ENCODE data around the gene PCDH12. TPM values are rescaled to one million over a fixed set of nuclear protein-coding genes. Genes with fewer than 3 reads are reported as not detected.

Gene PCDH12
- total and polyA plus RNA-seq, 10 donors, result 2.1 to 72.0 (median 33.4) TPM

DNA sequence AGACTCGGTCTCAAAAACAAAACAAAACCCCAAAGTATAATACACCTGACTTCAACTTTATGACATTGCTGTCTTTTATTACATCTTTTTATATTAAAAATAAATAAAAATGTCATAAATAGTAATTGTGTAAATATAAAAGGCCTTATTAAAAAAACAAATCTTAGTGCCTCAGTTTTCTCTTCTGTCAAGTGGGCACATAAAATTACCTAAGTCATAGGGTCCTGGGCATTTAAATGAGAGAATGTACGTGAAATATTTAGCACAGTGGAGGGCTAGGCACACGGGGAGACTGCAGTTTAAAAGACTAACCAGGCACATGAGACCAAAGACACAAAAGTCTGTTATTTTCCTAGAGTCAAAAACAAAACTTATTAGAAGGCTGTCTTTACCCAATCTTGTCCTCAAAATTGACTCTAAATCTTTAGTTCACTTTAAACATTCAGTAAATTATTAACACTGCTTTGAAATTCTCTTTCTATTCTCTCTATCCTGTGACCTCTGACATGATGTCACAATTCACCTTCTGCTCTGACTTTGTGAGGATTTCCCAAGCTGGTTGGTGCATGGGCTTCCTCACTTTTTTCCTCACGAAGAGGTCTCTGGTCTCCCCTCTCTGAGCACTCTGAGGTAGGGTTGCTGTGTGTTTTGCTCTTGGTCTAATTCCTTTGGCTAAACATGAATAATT, 8.4 kb upstream of the PCDH12 start:
- intact Hi-C loops (cut with DNase I; ENCODE audit: low total_unique reads), result no loop called here
- TF ChIP-seq CTCF (IDR thresholded peaks at IDR 0.05 in 8 of 11, conservative IDR thresholded peaks at IDR 0.05 in 3 of 11), result no peak
- no peak for TF ChIP-seq POLR2AphosphoS5 (IDR thresholded peaks at IDR 0.05)
- no peak for TF ChIP-seq POLR2A (IDR thresholded peaks at IDR 0.05)
- WGBS, 5 donors, result 74 to 88% (median 77%) methylated on average over 4 of the region's 4 CpGs

DNA sequence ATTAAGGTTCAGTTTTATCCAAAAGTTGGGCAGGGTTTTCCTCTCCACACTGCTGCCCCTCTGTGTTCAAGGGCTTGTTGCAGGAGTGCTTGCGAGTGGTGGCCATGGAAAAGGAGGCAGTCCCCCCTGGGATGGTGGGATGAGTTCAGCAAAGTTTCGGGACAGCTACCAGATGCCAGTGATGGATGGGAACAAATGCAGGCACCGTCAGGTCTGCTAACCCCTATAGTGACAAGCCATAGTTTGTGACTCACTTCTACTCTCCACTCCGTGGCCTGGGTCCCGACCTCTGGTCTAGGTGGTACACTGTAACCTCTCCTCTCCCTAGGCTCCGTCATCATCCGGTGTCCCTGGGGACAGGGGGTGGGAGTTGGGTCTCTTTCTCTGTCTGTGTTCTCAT, 7.1 kb upstream of the PCDH12 start:
- TF ChIP-seq POLR2AphosphoS5 (IDR thresholded peaks at IDR 0.05), result no peak
- no peak for TF ChIP-seq POLR2A (IDR thresholded peaks at IDR 0.05)
- TF ChIP-seq CTCF (IDR thresholded peaks at IDR 0.05 in 8 of 11, conservative IDR thresholded peaks at IDR 0.05 in 3 of 11), result no peak
- no peak for DNase-seq
- Histone ChIP-seq H3K36me3 (no peaks in the 10 kb centered on the region), H3K4me1 (peaks cover 19 to 48% (median 34%) of the 10 kb centered on the region in 6 donors), H3K4me3 (no peak overlapping the region), H3K27ac (no peak overlapping the region), H3K27me3 (replicated peaks in 1 of 7) (no peaks in the 10 kb centered on the region), H3K9me3 (no peaks in the 10 kb centered on the region)
- WGBS, 5 donors, result 77 to 89% (median 79%) methylated on average over 7 of the region's 7 CpGs
- intact Hi-C loops (cut with DNase I; ENCODE audit: low total_unique reads), result no loop called here

More for the DNA sequence above, 8.4 kb upstream of the PCDH12 start:
- Histone ChIP-seq H3K9me3 (no peaks in the 10 kb centered on the region), H3K36me3 (peaks cover 0 to 4% (median 0%) of the 10 kb centered on the region in 6 donors), H3K27me3 (replicated peaks in 1 of 7) (no peaks in the 10 kb centered on the region), H3K4me1 (peaks cover 13 to 47% (median 33%) of the 10 kb centered on the region in 6 donors), H3K4me3 (no peak overlapping the region), H3K27ac (no peak overlapping the region)
- no peak for DNase-seq

GRCh38 chr5:141963701-141964100, 5.7 kb upstream of the PCDH12 start:
- no peaks in the 10 kb centered on the region for H3K36me3 ChIP-seq
- TF ChIP-seq CTCF (IDR thresholded peaks at IDR 0.05 in 8 of 11, conservative IDR thresholded peaks at IDR 0.05 in 3 of 11) (no peak), POLR2AphosphoS5 (IDR thresholded peaks at IDR 0.05) (no peak), POLR2A (IDR thresholded peaks at IDR 0.05) (no peak)
- peaks cover 22 to 50% (median 36%) of the 10 kb centered on the region in 6 donors for H3K4me1 ChIP-seq
- no peak for DNase-seq
- H3K27ac ChIP-seq, result no peak overlapping the region
- no peaks in the 10 kb centered on the region for H3K27me3 ChIP-seq (replicated peaks in 1 of 7)
- H3K9me3 ChIP-seq, result no peaks in the 10 kb centered on the region
- intact Hi-C loops (cut with DNase I; ENCODE audit: low total_unique reads), result loop anchor here (5.0 kb wide), 1 partner anchor 271 kb away; no protein-coding TSS in a partner anchor
- 30 to 44% (median 38%) methylated on average over 3 of the region's 3 CpGs for WGBS, 5 donors
- H3K4me3 ChIP-seq, result no peak overlapping the region

- intact Hi-C loops (cut with DNase I; ENCODE audit: low total_unique reads), result loop anchor here (5.0 kb wide), 1 partner anchor 269 kb away; no protein-coding TSS in a partner anchor
Observed at GRCh38 chr5:141961466-141961865, 3.5 kb upstream of the PCDH12 start.

More at GRCh38 chr5:141961466-141961865, 3.5 kb upstream of the PCDH12 start:
- no peaks in the 10 kb centered on the region for H3K36me3 ChIP-seq
- peak overlapping the region in 4 of 8 donors; percentile 59 to 81 (median 66) for H3K27ac ChIP-seq
- H3K4me1 ChIP-seq, result peaks cover 31 to 59% (median 43%) of the 10 kb centered on the region in 6 donors
- no peaks in the 10 kb centered on the region for H3K9me3 ChIP-seq
- WGBS, 5 donors, result 90 to 97% (median 94%) methylated on average over 3 of the region's 3 CpGs
- no peak for DNase-seq
- no peak for TF ChIP-seq POLR2A (IDR thresholded peaks at IDR 0.05)
- TF ChIP-seq POLR2AphosphoS5 (IDR thresholded peaks at IDR 0.05), result no peak
- no peak for TF ChIP-seq CTCF (IDR thresholded peaks at IDR 0.05 in 8 of 11, conservative IDR thresholded peaks at IDR 0.05 in 3 of 11)
- H3K4me3 ChIP-seq, result no peak overlapping the region
- no peaks in the 10 kb centered on the region for H3K27me3 ChIP-seq (replicated peaks in 1 of 7)

Measured in spleen (tissue), 11 donors.